WERI-Rb-1 (cell line): ENCODE data around the gene IMMP2L.

Experiments used
- DNase-seq: peaks from one replicate; pipeline ENCODE4 v3.0.0-alpha.2; 2020
- H3K27ac ChIP-seq: fragments of 250-450 bp; sonication (Bioruptor Pico); 2 replicates; pipeline ENCODE4 v1.5.1; 2020; ENCODE audit warnings: mild to moderate bottlenecking, moderate library complexity
- H3K27me3 ChIP-seq: fragments of 250-450 bp; sonication (Bioruptor Pico); 2 replicates; pipeline ENCODE4 v1.5.1; 2021; ENCODE audit warnings: mild to moderate bottlenecking, low read depth, moderate library complexity; ENCODE audit not compliant: insufficient read depth, severe bottlenecking
- H3K36me3 ChIP-seq: fragments of 250-450 bp; sonication (Bioruptor Pico); 2 replicates; pipeline ENCODE4 v1.5.1; 2020; ENCODE audit warnings: mild to moderate bottlenecking, moderate library complexity
- H3K4me3 ChIP-seq: 2 replicates; pipeline ENCODE4 v1.5.1; 2011; ENCODE audit warnings: low read depth, mild to moderate bottlenecking, control low read depth, low read length
- H3K9me3 ChIP-seq: fragments of 250-450 bp; sonication (Bioruptor Pico); 2 replicates; pipeline ENCODE4 v1.5.1; 2021; ENCODE audit warnings: mild to moderate bottlenecking, moderate library complexity; ENCODE audit not compliant: severe bottlenecking
- TF ChIP-seq, protein P1 (sequence below): IDR thresholded peaks from 2 replicates; pipeline ENCODE4 v1.5.1; 2011; ENCODE audit warnings: low read depth, mild to moderate bottlenecking, control low read depth, inconsistent platforms, low read length

IMMP2L gene

GRCh38 chr7:111091593-111092358 lies 470.5 kb downstream of the IMMP2L start:
- no peak overlapping the region for H3K4me3 ChIP-seq
- no peaks in the 10 kb centered on the region for H3K9me3 ChIP-seq
- H3K36me3 ChIP-seq, result no peaks in the 10 kb centered on the region
- DNase-seq, result no peak
- TF ChIP-seq, protein P1, sequence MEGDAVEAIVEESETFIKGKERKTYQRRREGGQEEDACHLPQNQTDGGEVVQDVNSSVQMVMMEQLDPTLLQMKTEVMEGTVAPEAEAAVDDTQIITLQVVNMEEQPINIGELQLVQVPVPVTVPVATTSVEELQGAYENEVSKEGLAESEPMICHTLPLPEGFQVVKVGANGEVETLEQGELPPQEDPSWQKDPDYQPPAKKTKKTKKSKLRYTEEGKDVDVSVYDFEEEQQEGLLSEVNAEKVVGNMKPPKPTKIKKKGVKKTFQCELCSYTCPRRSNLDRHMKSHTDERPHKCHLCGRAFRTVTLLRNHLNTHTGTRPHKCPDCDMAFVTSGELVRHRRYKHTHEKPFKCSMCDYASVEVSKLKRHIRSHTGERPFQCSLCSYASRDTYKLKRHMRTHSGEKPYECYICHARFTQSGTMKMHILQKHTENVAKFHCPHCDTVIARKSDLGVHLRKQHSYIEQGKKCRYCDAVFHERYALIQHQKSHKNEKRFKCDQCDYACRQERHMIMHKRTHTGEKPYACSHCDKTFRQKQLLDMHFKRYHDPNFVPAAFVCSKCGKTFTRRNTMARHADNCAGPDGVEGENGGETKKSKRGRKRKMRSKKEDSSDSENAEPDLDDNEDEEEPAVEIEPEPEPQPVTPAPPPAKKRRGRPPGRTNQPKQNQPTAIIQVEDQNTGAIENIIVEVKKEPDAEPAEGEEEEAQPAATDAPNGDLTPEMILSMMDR, result no peak
- H3K27me3 ChIP-seq, result no peaks in the 10 kb centered on the region
- no peak overlapping the region for H3K27ac ChIP-seq

- no peaks in the 10 kb centered on the region for H3K27me3 ChIP-seq
- DNase-seq, result no peak
- TF ChIP-seq, protein P1, result no peak
- H3K9me3 ChIP-seq, result no peaks in the 10 kb centered on the region
- no peaks in the 10 kb centered on the region for H3K36me3 ChIP-seq
- no peak within 1 kb of the TSS for H3K27ac ChIP-seq
- H3K4me3 ChIP-seq, result no peak within 1 kb of the TSS
Measured at GRCh38 chr7:111090846-111091245, 471.4 kb downstream of the IMMP2L start, which contains the start of gene LRRN3. LRRN3 (plus strand) TSS chr7:111091127; CDS start chr7:111122773, 31,646 bp downstream.

DNA sequence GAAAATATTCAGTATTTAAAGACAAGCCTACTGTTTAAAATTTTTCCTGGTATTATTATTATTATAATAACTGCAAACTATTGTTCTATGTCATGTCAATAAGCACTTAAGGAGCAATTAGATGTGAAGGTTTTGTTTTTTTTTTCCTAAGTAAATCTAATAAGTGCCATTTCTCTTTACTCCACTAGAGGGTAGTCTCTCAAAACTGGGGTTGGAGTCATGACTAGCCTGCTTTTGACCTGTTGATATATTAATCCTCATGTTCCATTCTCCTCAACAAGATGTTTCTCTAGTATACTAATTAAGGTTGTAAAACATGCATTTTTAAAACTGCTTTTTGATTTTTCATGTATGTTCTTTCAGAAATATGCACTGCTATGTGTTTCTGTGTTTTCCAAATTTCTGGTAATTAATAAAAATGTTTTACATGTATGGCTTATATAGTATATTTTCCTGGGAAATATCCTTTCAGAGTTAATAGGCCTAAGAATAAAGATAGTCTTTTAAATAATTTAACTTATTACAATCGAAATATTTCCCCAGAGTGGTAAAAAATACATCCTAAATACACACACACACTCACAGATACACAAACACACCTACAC lies 472.4 kb downstream of the IMMP2L start:
- H3K36me3 ChIP-seq, result no peaks in the 10 kb centered on the region
- no peak overlapping the region for H3K4me3 ChIP-seq
- no peak overlapping the region for H3K27ac ChIP-seq
- TF ChIP-seq, protein P1, result peak; percentile 48
- no peaks in the 10 kb centered on the region for H3K9me3 ChIP-seq
- H3K27me3 ChIP-seq, result no peaks in the 10 kb centered on the region
- no peak for DNase-seq

GRCh38 chr7:111088328-111088727 lies 474.0 kb downstream of the IMMP2L start:
- Histone ChIP-seq H3K9me3 (no peaks in the 10 kb centered on the region), H3K27me3 (no peaks in the 10 kb centered on the region), H3K36me3 (no peaks in the 10 kb centered on the region), H3K4me3 (no peak overlapping the region), H3K27ac (no peak overlapping the region)
- no peak for DNase-seq
- TF ChIP-seq, protein P1, result no peak

DNA sequence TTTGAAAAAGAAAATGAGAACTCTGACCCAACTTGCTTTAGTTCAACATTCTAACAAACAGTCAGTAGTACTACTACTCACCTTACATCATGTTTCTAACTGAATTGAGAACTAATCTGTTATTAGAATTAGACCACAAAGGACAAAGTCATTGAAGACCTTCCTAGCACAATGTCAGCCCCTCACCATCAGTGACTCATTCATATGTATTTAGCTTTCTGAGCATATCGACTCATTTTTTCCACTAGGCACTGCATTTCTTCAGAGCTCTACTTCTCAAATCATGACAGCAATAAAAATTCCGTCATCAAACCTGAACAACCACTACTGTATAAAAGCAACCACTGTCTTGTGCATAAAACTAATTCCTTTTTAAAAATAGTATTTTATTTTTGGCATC lies 475.8 kb downstream of the IMMP2L start:
- Histone ChIP-seq H3K4me3 (no peak overlapping the region), H3K9me3 (no peaks in the 10 kb centered on the region), H3K36me3 (no peaks in the 10 kb centered on the region), H3K27me3 (no peaks in the 10 kb centered on the region), H3K27ac (no peak overlapping the region)
- TF ChIP-seq, protein P1, result no peak
- DNase-seq, result no peak

DNA sequence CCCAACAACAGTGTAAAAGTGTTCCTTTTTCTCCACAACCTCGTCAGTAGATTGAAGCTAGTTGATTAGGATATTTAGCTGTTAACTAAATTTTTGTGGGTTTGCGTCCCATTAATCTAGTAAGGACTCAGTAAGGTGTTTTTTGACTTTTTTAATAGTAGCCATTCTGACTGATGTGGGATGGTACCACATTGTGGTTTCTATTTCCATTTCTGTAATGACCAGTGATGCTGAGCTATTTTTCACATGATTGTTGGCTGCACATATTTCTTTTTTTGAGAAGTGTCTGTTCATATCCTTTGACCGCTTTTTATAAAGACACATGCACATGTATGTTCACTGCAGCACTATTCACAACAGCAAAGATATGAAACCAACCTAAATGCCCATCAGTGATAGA lies 476.9 kb downstream of the IMMP2L start:
- Histone ChIP-seq H3K27ac (no peak overlapping the region), H3K9me3 (no peaks in the 10 kb centered on the region), H3K4me3 (no peak overlapping the region), H3K36me3 (no peaks in the 10 kb centered on the region), H3K27me3 (no peaks in the 10 kb centered on the region)
- TF ChIP-seq, protein P1, result no peak
- DNase-seq, result no peak
